ENCODE data around the gene INO80B.
A peak's percentile ranks its signal among the peaks of the same experiment; 100 is the strongest.
"Not testable (repeated sequence)": the region's sequence is repeated elsewhere in the genome, so short reads cannot be mapped to it uniquely, and the experiment has no call there.

The INO80B gene

GRCh38 chr2:74481431-74481830 lies 26.5 kb downstream of the INO80B start:
- H3K4me3 ChIP-seq (ENCODE audit: low read depth, low read length), result peak overlapping the region; percentile 90
- no peak for TF ChIP-seq CTCF (IDR thresholded peaks at IDR 0.05; ENCODE audit: insufficient read depth, low read depth, low read length, missing control alignments)
- DNase-seq (ENCODE audit: low read depth), result no peak

GRCh38 chr2:74481961-74482800 lies 27.3 kb downstream of the INO80B start:
- TF ChIP-seq CTCF (IDR thresholded peaks at IDR 0.05; ENCODE audit: insufficient read depth, low read depth, low read length, missing control alignments), result no peak
- peak overlapping the region; percentile 90 for H3K4me3 ChIP-seq (ENCODE audit: low read depth, low read length)
- peak; percentile 81 for DNase-seq (ENCODE audit: low read depth)

GRCh38 chr2:74482801-74483674 lies 28.2 kb downstream of the INO80B start, which contains the start of the genes CCDC142 and TTC31:
CCDC142 (minus strand) TSS chr2:74482998; CDS start chr2:74482837, 161 bp downstream.
TTC31 (plus strand) TSS chr2:74483081; CDS start chr2:74483096, 15 bp downstream.
- DNase-seq (ENCODE audit: low read depth), result peak; percentile 96
- TF ChIP-seq CTCF (IDR thresholded peaks at IDR 0.05; ENCODE audit: insufficient read depth, low read depth, low read length, missing control alignments), result peak; percentile 95
- peak within 1 kb of the TSS; percentile 90 for H3K4me3 ChIP-seq (ENCODE audit: low read depth, low read length)

- peak overlapping the region; percentile 90 for H3K4me3 ChIP-seq (ENCODE audit: low read depth, low read length)
These were observed 28.8 kb downstream of the INO80B start for GRCh38 chr2:74483675-74484164.

GRCh38 chr2:74486141-74486540 lies 31.3 kb downstream of the INO80B start:
- no peak overlapping the region for H3K4me3 ChIP-seq (ENCODE audit: low read depth, low read length)
- TF ChIP-seq CTCF (IDR thresholded peaks at IDR 0.05; ENCODE audit: insufficient read depth, low read depth, low read length, missing control alignments), result no peak
- DNase-seq (ENCODE audit: low read depth), result no peak

More at GRCh38 chr2:74483675-74484164, 28.8 kb downstream of the INO80B start:
- DNase-seq (ENCODE audit: low read depth), result not testable (repeated sequence)

GRCh38 chr2:74488643-74489481 lies 34.0 kb downstream of the INO80B start:
- H3K4me3 ChIP-seq (ENCODE audit: low read depth, low read length), result no peak overlapping the region
- no peak for TF ChIP-seq CTCF (IDR thresholded peaks at IDR 0.05; ENCODE audit: insufficient read depth, low read depth, low read length, missing control alignments)
- DNase-seq (ENCODE audit: low read depth), result no peak

Data from GM12865 (cell line).